HG02763 (cell line): Measurements from ENCODE around the gene ANKRD13D.

Experiments
- ATAC-seq: cut with Tn5 transposase; IDR thresholded peaks from one replicate; pipeline ENCODE4 v1.9.1; 2021; ENCODE audit warnings: mild to moderate bottlenecking, moderate library complexity; ENCODE audit not compliant: unreplicated experiment

The ANKRD13D gene

GRCh38 chr11:67273260-67273990, 15.7 kb upstream of the ANKRD13D start:
- no peak for ATAC-seq

DNA sequence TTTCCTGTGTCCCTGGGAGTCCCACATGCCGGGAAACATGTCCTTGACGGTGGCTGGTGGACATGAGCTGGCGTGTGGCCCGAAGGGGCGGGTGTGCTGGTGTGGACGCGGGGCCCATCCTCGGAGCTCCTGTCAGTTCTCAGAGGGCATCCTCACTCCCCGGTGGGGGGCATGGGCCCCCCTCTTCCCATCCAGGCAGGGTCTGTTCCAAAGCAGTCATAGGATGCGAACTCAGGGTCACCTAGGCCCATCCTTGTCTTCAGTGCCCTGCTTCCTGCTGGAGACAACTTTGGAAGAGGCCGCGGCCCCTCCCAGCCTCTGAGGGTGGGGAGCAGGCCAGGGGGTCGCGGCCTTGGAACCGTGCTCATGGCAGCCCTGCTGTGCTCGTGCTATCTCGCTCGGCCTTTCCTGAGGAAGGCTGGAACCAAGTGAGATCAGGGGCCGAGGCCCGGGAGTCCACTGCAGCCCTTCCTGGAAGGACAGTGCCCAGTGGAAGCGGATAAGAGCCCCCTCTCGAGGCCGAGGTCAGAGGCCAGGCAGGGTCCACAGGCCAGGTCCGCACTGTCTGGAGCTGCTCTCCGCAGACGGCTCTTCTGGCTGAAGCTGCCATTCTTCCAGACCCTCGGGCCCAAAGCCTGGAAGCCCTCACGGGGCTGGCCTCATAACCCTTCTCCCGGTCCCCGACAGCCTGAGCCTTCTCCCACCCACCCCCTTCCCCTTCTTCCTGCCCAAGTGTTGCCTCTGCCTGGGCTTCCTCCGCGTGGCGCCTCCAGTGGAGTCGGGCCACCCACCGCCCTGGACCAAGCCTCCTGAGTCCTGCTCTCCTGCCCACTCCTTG, 14.1 kb upstream of the ANKRD13D start:
- ATAC-seq: no peak

- no peak for ATAC-seq
Observed at GRCh38 chr11:67275606-67276409, 13.3 kb upstream of the ANKRD13D start.

GRCh38 chr11:67276781-67277230, 12.3 kb upstream of the ANKRD13D start:
- ATAC-seq: no peak

GRCh38 chr11:67277231-67277961, 11.7 kb upstream of the ANKRD13D start:
- ATAC-seq: peak; percentile 80

- no peak for ATAC-seq
Observed at GRCh38 chr11:67278135-67278938, 10.8 kb upstream of the ANKRD13D start.

DNA sequence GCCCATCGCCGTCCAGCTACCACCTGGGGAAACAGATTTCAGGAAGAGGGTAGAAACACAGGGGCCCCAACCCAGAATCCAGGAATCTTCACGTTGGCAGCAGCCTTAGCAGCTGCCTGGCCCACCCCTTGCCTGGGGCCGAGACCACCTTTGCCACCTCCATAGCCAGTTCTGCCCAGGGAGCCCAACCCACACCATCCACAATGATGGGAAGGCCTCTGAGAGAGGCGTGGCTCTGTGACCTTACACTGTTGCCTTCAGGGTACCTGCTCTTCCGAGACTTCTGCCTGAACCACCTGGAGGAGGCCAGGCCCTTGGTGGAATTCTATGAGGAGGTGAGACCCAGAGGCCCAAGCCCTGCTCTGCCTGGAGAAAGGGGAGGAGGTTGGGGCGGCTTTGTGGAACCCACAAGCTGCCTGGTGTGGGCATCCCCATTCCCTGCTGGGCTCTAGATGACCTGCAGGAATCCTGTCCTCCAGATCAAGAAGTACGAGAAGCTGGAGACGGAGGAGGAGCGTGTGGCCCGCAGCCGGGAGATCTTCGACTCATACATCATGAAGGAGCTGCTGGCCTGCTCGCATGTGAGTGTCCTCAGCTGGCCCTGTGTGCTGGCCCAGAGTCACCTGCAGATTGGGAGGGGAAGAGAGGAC, 10.0 kb upstream of the ANKRD13D start:
- no peak for ATAC-seq

DNA sequence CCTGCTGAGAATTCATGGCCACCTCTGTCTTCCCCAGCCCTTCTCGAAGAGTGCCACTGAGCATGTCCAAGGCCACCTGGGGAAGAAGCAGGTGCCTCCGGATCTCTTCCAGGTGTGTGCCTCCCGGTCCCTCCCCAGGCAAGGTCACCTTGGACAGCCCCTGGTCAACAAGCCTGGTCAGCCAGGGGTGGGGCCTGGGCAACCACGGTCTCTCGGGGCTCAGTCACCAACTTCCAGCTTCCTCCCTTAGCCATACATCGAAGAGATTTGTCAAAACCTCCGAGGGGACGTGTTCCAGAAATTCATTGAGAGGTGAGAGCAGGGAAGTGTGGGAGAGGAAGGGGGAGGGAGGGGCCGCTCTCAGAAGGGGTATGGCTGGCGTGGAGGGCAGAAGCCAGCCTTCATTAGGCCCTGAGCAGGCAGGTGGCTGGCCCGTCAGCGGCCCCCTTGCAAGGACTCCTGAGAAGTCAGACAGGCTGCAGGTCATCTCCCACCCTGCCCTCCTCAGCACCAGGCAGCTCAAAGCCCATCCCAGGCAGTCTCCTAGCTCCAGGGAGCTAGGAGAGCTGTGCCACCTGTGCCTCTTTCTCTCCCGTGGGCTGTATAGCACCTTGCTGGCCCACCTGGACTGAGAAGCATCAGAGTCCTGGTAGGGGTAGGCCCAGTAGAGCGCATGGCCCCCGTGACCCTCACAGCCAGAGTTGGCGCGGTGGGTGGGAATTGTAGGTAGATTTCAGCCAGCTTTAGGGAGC, 9.3 kb upstream of the ANKRD13D start:
- no peak for ATAC-seq

DNA sequence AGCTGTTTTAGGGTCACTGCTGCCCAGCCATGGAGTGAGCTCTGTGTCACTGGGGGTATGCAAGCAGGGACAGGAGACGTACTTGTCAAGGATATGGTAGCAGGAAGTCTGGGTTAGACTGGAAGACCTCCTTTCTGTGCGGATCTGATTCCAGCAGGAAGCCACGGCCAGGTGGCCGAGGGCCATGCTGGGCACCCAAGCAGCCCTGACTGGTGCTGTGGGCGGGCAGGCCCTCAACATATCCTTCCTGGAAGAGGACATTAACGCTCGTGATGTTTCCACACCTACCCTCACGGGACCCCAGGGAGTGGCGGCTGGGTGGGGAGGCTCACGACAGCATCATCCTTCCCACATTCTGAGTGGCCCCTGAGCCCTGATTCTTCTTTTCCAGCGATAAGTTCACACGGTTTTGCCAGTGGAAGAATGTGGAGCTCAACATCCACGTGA, 8.7 kb upstream of the ANKRD13D start:
- no peak for ATAC-seq

DNA sequence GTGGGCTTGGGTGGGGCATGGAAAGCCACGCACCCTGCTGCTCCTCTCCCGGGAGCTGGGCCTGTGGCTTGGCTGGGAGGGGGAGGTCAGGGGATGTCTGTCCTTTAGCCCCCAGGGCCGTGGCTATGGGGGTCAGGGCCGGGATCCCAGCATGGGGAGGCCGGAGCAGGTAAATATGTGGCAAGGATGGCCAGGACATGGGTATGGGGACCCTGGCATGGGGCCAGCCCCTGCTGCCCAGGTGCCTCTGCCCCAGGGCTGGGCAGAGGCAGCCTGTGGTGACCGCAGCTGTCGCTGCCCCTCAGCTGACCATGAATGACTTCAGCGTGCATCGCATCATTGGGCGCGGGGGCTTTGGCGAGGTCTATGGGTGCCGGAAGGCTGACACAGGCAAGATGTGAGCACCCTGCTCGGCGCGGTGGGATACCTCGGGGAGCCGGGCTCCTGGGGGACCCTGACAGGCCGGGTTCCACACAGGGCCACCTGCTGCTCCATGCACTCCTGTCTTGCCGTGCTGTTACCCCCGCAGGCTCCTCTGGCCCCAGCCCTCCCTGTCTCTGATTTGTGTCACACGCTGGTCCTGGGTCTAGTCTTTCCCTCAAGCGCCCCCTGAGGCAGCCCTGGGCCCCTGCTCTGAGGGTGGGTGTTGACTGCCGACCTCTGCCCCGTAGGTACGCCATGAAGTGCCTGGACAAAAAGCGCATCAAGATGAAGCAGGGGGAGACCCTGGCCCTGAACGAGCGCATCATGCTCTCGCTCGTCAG, 8.1 kb upstream of the ANKRD13D start:
- no peak for ATAC-seq

- ATAC-seq: no peak
Observed at GRCh38 chr11:67281552-67282150, 7.5 kb upstream of the ANKRD13D start.

DNA sequence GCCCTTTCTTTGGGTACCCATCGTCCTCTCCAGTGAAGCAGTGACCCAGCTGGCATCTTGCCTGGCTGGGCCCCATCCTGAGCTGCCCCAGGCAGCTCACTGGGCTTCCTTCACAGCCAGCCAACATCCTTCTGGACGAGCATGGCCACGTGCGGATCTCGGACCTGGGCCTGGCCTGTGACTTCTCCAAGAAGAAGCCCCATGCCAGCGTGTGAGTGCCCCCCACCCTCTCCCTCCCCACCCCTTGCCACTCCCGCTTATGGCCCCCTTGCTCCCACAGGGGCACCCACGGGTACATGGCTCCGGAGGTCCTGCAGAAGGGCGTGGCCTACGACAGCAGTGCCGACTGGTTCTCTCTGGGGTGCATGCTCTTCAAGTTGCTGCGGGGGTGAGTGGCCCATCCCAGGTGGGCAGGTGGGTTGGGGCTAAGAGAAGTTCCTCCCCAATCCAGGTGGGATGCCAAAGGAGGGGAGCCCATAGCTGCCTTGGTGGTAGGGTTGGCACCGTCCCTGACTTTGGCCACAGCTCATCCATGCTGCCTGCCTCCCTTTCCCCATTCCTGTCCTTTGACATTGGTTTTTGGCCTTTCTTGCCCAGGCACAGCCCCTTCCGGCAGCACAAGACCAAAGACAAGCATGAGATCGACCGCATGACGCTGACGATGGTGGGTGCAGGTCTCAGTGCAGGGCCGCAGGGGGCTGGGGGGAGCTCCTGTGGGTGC, 6.8 kb upstream of the ANKRD13D start:
- ATAC-seq: no peak

DNA sequence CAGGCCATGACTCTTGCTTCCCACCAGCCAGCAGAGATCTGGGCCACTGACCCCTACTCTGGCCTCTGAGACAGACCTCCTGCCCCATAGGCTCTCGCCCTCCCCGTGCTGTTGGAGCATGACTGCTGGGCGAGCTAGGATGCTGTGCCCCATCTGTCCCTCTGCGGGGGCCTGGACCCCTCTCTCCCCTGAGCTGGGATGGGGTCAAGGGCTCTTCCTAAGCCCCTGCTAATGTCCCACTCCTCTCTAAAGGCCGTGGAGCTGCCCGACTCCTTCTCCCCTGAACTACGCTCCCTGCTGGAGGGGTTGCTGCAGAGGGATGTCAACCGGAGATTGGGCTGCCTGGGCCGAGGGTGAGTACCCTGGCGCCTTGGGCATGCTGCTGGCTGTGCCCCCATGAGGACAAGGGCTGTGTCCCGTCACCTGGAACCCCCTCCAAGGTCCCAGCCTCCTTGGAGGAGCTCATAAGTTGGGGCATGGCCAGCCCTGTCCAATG, 6.2 kb upstream of the ANKRD13D start:
- no peak for ATAC-seq

GRCh38 chr11:67283481-67283963, 5.6 kb upstream of the ANKRD13D start:
- no peak for ATAC-seq

DNA sequence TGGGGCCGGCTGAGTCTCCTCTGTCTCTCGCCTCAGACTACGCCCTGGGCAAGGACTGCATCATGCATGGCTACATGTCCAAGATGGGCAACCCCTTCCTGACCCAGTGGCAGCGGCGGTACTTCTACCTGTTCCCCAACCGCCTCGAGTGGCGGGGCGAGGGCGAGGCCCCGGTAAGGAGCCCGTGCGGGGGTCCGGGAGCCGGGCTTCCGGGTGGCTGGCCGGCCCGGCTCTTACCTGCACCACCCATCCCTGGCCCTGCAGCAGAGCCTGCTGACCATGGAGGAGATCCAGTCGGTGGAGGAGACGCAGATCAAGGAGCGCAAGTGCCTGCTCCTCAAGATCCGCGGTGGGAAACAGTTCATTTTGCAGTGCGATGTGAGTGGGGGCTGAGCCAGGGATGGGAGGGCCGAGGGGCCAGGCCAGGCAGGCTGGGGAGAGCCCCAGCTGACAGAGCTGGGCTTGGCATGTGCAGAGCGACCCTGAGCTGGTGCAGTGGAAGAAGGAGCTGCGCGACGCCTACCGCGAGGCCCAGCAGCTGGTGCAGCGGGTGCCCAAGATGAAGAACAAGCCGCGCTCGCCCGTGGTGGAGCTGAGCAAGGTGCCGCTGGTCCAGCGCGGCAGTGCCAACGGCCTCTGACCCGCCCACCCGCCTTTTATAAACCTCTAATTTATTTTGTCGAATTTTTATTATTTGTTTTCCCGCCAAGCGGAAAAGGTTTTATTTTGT, 4.1 kb upstream of the ANKRD13D start:
- ATAC-seq: no peak
